ENCODE results near the gene ERC2. TPM values are rescaled to one million over a fixed set of nuclear protein-coding genes. Genes with fewer than 3 reads are reported as not detected.

The ERC2 gene
- total and polyA plus RNA-seq, 2 of the 8 experiments (the other 6 are each of a cell fraction or from before 2014, with no cell fraction given), result 16.4 to 22.8 TPM

- no peaks in the 10 kb centered on the region for H3K4me1 ChIP-seq (replicated peaks in 1 of 4; ENCODE audit: control insufficient read depth in 3 of 4, insufficient read depth in 4 of 4, low read length in 3 of 4)
- no peak overlapping the region for H3K4me2 ChIP-seq (ENCODE audit: insufficient read depth in 1 of 2, low read depth in 2 of 2, low read length in 2 of 2)
- no peaks in the 10 kb centered on the region for H3K79me2 ChIP-seq (ENCODE audit: control insufficient read depth in 1 of 2, insufficient read depth in 2 of 2, low read length in 2 of 2)
- no peaks in the 10 kb centered on the region for H3K9me3 ChIP-seq (ENCODE audit: insufficient read depth in 2 of 2, low read depth in 1 of 2, low read length in 1 of 2)
- ChIA-PET CTCF (ENCODE audit: partially characterized antibody) (interaction anchor here (1.5 kb wide), 1 partner anchor 22 kb away, joined by 3 read pairs; no protein-coding TSS in a partner anchor), POLR2A (ENCODE audit: partially characterized antibody) (no interaction called here)
- H2AFZ ChIP-seq (ENCODE audit: low read length), result no peak overlapping the region
- no peaks in the 10 kb centered on the region for H3K27me3 ChIP-seq (replicated peaks in 1 of 4; ENCODE audit: control insufficient read depth in 3 of 4, extremely low read depth in 1 of 4, insufficient read depth in 3 of 4, low read length in 3 of 4)
- H3K4ac ChIP-seq (replicated peaks; ENCODE audit: insufficient read length, low read depth, low read length), result no peak overlapping the region
- H3K36me3 ChIP-seq (ENCODE audit: control insufficient read depth in 2 of 4, insufficient read depth in 4 of 4, low read length in 3 of 4), result no peaks in the 10 kb centered on the region
- H3K4me3 ChIP-seq (ENCODE audit: extremely low read depth in 1 of 4, insufficient read depth in 2 of 4, low read depth in 3 of 4, low read length in 4 of 4), result no peak overlapping the region
- no peak overlapping the region for H3K9ac ChIP-seq (replicated peaks in 1 of 4; ENCODE audit: extremely low read depth in 1 of 4, low read depth in 3 of 4, low read length in 3 of 4)
- H4K91ac ChIP-seq (replicated peaks; ENCODE audit: insufficient read length, low read length), result no peak overlapping the region
- no peak overlapping the region for H3K23ac ChIP-seq (ENCODE audit: insufficient read length)
- no peak overlapping the region for H3K18ac ChIP-seq (ENCODE audit: extremely low read depth, low read length)
- no peak overlapping the region for H4K5ac ChIP-seq (ENCODE audit: insufficient read length, low read depth, low read length)
- DNase-seq (ENCODE audit: low read depth in 1 of 2, low spot score in 2 of 2) (no peak), FAIRE-seq (no peak)
- no peak overlapping the region for H3K56ac ChIP-seq (replicated peaks; ENCODE audit: insufficient read length, low read depth, low read length)
- H4K8ac ChIP-seq (ENCODE audit: extremely low read depth, insufficient read depth, low read length), result no peak overlapping the region
- H3K14ac ChIP-seq (ENCODE audit: insufficient read length), result no peak overlapping the region
- H2AK5ac ChIP-seq (ENCODE audit: low read depth, low read length), result no peak overlapping the region
- H2BK120ac ChIP-seq (replicated peaks; ENCODE audit: low read depth, low read length), result no peak overlapping the region
- WGBS, 2 experiments (ENCODE audit: extremely low coverage in 1 of 2, insufficient coverage in 1 of 2, insufficient read length in 1 of 2, insufficient replicate concordance in 2 of 2, low coverage in 1 of 2, low lambda C conversion rate in 2 of 2, missing lambda C conversion rate in 1 of 2), result 90% methylated on average over 1 of the region's 1 CpG; no CpG with 5 or more reads in 1 of the 2 experiments
- no peak overlapping the region for H2BK5ac ChIP-seq (ENCODE audit: low read depth, low read length)
- no peak overlapping the region for H2BK12ac ChIP-seq (ENCODE audit: low read depth, low read length)
- no peak overlapping the region for H2BK15ac ChIP-seq (ENCODE audit: low read length)
- TF ChIP-seq CHD2 (IDR thresholded peaks at IDR 0.05; ENCODE audit: low read length) (no peak), SAP30 (IDR thresholded peaks at IDR 0.05; ENCODE audit: insufficient read depth, insufficient replicate concordance, low read length) (no peak), RBBP5 (IDR thresholded peaks at IDR 0.05; ENCODE audit: borderline replicate concordance, low read depth, low read length) (no peak), NANOG (IDR thresholded peaks at IDR 0.05; ENCODE audit: insufficient read depth, low read depth, low read length, poor library complexity, severe bottlenecking) (no peak), YY1 (IDR thresholded peaks at IDR 0.05; ENCODE audit: low read depth, low read length) (no peak), TAF1 (IDR thresholded peaks at IDR 0.05; ENCODE audit: low read depth, low read length) (no peak), USF2 (IDR thresholded peaks at IDR 0.05; ENCODE audit: low read length) (no peak), GABPA (IDR thresholded peaks at IDR 0.05; ENCODE audit: borderline replicate concordance, insufficient read depth, low read length) (no peak), CBX8 (IDR thresholded peaks at IDR 0.05; ENCODE audit: borderline replicate concordance, low read depth, low read length) (no peak), POU5F1 (IDR thresholded peaks at IDR 0.05; ENCODE audit: low read depth, low read length) (no peak), SP1 (IDR thresholded peaks at IDR 0.05; ENCODE audit: low read depth, low read length) (no peak), RXRA (IDR thresholded peaks at IDR 0.05; ENCODE audit: insufficient read depth, low read depth, low read length) (no peak)
- no peak overlapping the region for H2BK20ac ChIP-seq (ENCODE audit: low read length)
- H3K79me1 ChIP-seq (ENCODE audit: low read depth, low read length), result no peaks in the 10 kb centered on the region
- H3K27ac ChIP-seq (ENCODE audit: low read depth, low read length), result no peak overlapping the region
- no peaks in the 10 kb centered on the region for H3K23me2 ChIP-seq (ENCODE audit: low read depth, low read length)
- peaks cover 0 to 1% of the 10 kb centered on the region in 2 experiments for H4K20me1 ChIP-seq (replicated peaks in 1 of 2; ENCODE audit: control insufficient read depth in 1 of 2, insufficient read depth in 2 of 2, low read length in 2 of 2)
Measured at GRCh38 chr3:55792009-55792408, 676.3 kb downstream of the ERC2 start.

Measured in H1 (cell line).